ENCODE results near the gene ALG10. TPM values are rescaled to one million over a fixed set of nuclear protein-coding genes. Genes with fewer than 3 reads are reported as not detected.
"Not testable (repeated sequence)": the region's sequence is repeated elsewhere in the genome, so short reads cannot be mapped to it uniquely, and the experiment has no call there.

Gene ALG10, protein sequence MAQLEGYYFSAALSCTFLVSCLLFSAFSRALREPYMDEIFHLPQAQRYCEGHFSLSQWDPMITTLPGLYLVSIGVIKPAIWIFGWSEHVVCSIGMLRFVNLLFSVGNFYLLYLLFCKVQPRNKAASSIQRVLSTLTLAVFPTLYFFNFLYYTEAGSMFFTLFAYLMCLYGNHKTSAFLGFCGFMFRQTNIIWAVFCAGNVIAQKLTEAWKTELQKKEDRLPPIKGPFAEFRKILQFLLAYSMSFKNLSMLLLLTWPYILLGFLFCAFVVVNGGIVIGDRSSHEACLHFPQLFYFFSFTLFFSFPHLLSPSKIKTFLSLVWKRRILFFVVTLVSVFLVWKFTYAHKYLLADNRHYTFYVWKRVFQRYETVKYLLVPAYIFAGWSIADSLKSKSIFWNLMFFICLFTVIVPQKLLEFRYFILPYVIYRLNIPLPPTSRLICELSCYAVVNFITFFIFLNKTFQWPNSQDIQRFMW
- polyA plus RNA-seq (2013, experiment 1 of 4), result 13.3 TPM
- 13.6 TPM for polyA plus RNA-seq (2013, experiment 2 of 4)
- 10.6 TPM for polyA plus RNA-seq (2013, experiment 3 of 4)
- 14.0 TPM for polyA plus RNA-seq (2013, experiment 4 of 4)

- H3K27ac ChIP-seq (ENCODE audit: insufficient read depth, low read depth, low read length, poor library complexity, severe bottlenecking), result peak within 1 kb of the TSS; percentile 82
- H3K4me3 ChIP-seq (ENCODE audit: insufficient read depth, low read depth, low read length), result peak within 1 kb of the TSS; percentile 80
- 0 to 1% methylated on average over 44 of the region's 44 CpGs for WGBS, 2 experiments
- H3K36me3 ChIP-seq (ENCODE audit: control insufficient read depth, insufficient read depth, low read length), result no peaks in the 10 kb centered on the region
- H3K9me3 ChIP-seq (ENCODE audit: control insufficient read depth, low read length), result no peaks in the 10 kb centered on the region
- peaks cover 5% of the 10 kb centered on the region for H3K4me1 ChIP-seq (ENCODE audit: control insufficient read depth, insufficient read depth, low read length)
- no peaks in the 10 kb centered on the region for H3K27me3 ChIP-seq (ENCODE audit: control insufficient read depth, insufficient read depth, low read length, poor library complexity, severe bottlenecking)
These were observed at the start of gene ALG10 for GRCh38 chr12:34022079-34022830. ALG10 (plus strand) TSS chr12:34022496; CDS start chr12:34022600, 104 bp downstream.

DNA sequence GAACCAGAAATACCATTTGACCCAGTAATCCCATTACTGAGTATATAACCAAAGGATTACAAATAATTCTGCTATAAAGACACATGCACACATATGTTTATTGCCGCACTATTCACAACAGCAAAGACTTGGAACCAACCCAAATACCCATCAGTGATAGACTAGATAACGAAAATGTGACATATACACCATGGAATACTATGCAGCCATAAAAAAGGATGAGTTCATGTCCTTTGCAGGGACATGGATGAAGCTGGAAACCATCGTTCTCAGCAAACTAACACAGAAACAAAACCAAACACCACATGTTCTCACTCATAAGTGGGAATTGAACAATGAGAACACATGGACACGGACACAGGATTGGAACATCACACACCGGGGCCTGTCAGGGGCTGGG is 49.4 kb upstream of the ALG10 start:
- not testable (repeated sequence) for H3K9me3 ChIP-seq (ENCODE audit: control insufficient read depth, low read length); H3K27ac ChIP-seq (ENCODE audit: insufficient read depth, low read depth, low read length, poor library complexity, severe bottlenecking); H3K27me3 ChIP-seq (ENCODE audit: control insufficient read depth, insufficient read depth, low read length, poor library complexity, severe bottlenecking); H3K4me3 ChIP-seq (ENCODE audit: insufficient read depth, low read depth, low read length); H3K4me1 ChIP-seq (ENCODE audit: control insufficient read depth, insufficient read depth, low read length); H3K36me3 ChIP-seq (ENCODE audit: control insufficient read depth, insufficient read depth, low read length)
- 89 to 92% methylated on average over 5 of the region's 5 CpGs for WGBS, 2 experiments

DNA sequence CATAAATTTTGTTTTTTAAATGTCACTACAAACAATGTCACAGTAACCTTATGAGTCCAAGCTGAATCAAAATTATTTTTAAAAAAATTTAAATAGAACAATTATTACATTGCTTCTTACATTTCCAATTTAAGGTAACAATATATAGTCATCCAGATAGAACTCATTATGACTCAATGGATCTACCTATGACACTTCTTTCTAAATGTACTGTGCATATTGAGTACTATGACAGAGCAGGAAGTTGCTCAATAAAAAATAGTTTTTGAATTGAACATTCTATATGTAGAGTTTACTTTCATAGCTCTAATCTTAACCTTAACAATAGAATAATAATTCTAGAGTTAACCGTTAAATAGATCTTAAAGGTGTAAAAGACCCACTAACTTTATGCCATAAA is 44.4 kb upstream of the ALG10 start:
- no peaks in the 10 kb centered on the region for H3K36me3 ChIP-seq (ENCODE audit: control insufficient read depth, insufficient read depth, low read length)
- no CpG with 5 or more reads among the region's 1 CpG for WGBS, 2 experiments
- H3K9me3 ChIP-seq (ENCODE audit: control insufficient read depth, low read length), result no peaks in the 10 kb centered on the region

DNA sequence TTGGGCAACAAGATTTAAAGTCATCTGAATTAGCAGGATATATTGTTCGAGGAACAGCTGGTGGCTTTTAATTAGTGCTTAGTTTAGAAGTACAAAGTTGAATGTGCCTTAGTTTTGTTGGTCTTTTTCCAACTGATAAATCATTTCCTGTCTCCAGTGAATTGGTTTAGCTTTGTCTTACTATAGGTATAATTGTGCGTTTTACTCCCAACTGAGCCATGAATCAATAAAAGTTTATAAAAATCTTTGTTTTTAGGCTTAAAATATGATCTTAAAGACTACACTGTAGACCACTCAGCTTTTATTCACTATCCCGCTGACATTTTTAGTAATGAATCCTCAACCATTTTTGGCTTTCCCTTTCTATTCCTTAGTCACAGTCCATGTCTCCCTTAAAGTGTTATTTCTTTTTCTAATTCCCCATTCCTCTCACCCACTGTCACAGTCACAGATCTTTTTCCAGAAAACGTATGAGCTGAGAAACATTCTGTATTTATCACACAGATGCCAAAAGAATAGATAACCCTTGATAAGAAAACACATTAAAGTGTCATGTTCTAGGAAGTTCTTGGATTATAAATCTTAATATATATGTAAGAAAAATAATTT is 34.0 kb upstream of the ALG10 start:
- WGBS, 2 experiments, result 93 to 95% methylated on average over 3 of the region's 4 CpGs
- Histone ChIP-seq H3K4me1 (ENCODE audit: control insufficient read depth, insufficient read depth, low read length) (no peaks in the 10 kb centered on the region), H3K4me3 (ENCODE audit: insufficient read depth, low read depth, low read length) (no peak overlapping the region), H3K27ac (ENCODE audit: insufficient read depth, low read depth, low read length, poor library complexity, severe bottlenecking) (no peak overlapping the region), H3K27me3 (ENCODE audit: control insufficient read depth, insufficient read depth, low read length, poor library complexity, severe bottlenecking) (no peaks in the 10 kb centered on the region), H3K9me3 (ENCODE audit: control insufficient read depth, low read length) (no peaks in the 10 kb centered on the region), H3K36me3 (ENCODE audit: control insufficient read depth, insufficient read depth, low read length) (no peaks in the 10 kb centered on the region)

More for the DNA sequence above, 44.4 kb upstream of the ALG10 start:
- no peak overlapping the region for H3K27ac ChIP-seq (ENCODE audit: insufficient read depth, low read depth, low read length, poor library complexity, severe bottlenecking)
- H3K27me3 ChIP-seq (ENCODE audit: control insufficient read depth, insufficient read depth, low read length, poor library complexity, severe bottlenecking), result no peaks in the 10 kb centered on the region
- H3K4me3 ChIP-seq (ENCODE audit: insufficient read depth, low read depth, low read length), result no peak overlapping the region
- no peaks in the 10 kb centered on the region for H3K4me1 ChIP-seq (ENCODE audit: control insufficient read depth, insufficient read depth, low read length)

DNA sequence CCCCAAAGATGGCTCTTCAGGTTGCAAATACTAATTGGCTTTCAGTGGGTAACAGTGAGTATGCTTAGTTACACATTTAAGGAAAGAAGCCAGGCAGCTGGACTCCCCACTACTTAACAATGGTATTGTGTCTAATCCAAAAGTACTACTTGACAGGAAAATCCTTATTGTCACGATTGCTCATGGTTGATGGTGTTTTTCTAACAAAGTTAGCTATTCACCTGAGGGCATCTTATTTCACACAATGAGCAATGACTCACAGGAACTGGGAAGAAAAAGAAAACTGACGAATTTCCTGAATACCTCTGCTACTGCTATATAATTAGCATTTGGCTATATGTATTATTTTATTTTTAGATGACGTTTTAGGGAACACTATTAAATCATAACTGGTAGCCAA is 33.4 kb upstream of the ALG10 start:
- Histone ChIP-seq H3K4me3 (ENCODE audit: insufficient read depth, low read depth, low read length) (no peak overlapping the region), H3K9me3 (ENCODE audit: control insufficient read depth, low read length) (no peaks in the 10 kb centered on the region), H3K4me1 (ENCODE audit: control insufficient read depth, insufficient read depth, low read length) (no peaks in the 10 kb centered on the region), H3K27me3 (ENCODE audit: control insufficient read depth, insufficient read depth, low read length, poor library complexity, severe bottlenecking) (no peaks in the 10 kb centered on the region), H3K36me3 (ENCODE audit: control insufficient read depth, insufficient read depth, low read length) (no peaks in the 10 kb centered on the region), H3K27ac (ENCODE audit: insufficient read depth, low read depth, low read length, poor library complexity, severe bottlenecking) (no peak overlapping the region)
- 83 to 87% methylated on average over 2 of the region's 3 CpGs for WGBS, 2 experiments

GRCh38 chr12:33994857-33995808 is 27.2 kb upstream of the ALG10 start:
- Histone ChIP-seq H3K36me3 (ENCODE audit: control insufficient read depth, insufficient read depth, low read length) (no peaks in the 10 kb centered on the region), H3K9me3 (ENCODE audit: control insufficient read depth, low read length) (no peaks in the 10 kb centered on the region), H3K27ac (ENCODE audit: insufficient read depth, low read depth, low read length, poor library complexity, severe bottlenecking) (no peak overlapping the region), H3K27me3 (ENCODE audit: control insufficient read depth, insufficient read depth, low read length, poor library complexity, severe bottlenecking) (no peaks in the 10 kb centered on the region), H3K4me1 (ENCODE audit: control insufficient read depth, insufficient read depth, low read length) (no peaks in the 10 kb centered on the region), H3K4me3 (ENCODE audit: insufficient read depth, low read depth, low read length) (no peak overlapping the region)
- 87 to 92% methylated on average over 4 of the region's 4 CpGs for WGBS, 2 experiments

DNA sequence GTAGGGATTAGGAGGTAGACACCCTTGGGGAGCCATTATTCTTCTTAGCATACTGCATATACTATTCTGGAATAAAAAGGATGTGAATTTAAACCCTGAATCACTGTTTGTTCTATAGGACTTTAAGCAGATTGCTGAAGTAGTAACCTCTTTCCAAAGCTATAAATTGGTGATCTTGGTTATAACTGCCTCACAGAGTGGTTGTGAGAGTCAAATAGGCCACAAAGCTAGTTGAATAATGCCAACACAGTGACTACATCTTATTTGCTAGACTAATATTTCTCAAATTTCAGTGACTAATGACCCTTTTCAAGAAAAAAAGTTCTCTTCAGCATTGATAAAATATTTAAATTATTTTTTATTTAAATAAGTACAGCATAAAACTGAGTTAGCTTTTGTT is 13.5 kb upstream of the ALG10 start:
- not testable (repeated sequence) for H3K27ac ChIP-seq (ENCODE audit: insufficient read depth, low read depth, low read length, poor library complexity, severe bottlenecking); H3K4me3 ChIP-seq (ENCODE audit: insufficient read depth, low read depth, low read length); H3K4me1 ChIP-seq (ENCODE audit: control insufficient read depth, insufficient read depth, low read length); H3K27me3 ChIP-seq (ENCODE audit: control insufficient read depth, insufficient read depth, low read length, poor library complexity, severe bottlenecking); H3K36me3 ChIP-seq (ENCODE audit: control insufficient read depth, insufficient read depth, low read length); H3K9me3 ChIP-seq (ENCODE audit: control insufficient read depth, low read length)

GRCh38 chr12:34016361-34016760 is 5.9 kb upstream of the ALG10 start:
- no peaks in the 10 kb centered on the region for H3K27me3 ChIP-seq (ENCODE audit: control insufficient read depth, insufficient read depth, low read length, poor library complexity, severe bottlenecking)
- H3K36me3 ChIP-seq (ENCODE audit: control insufficient read depth, insufficient read depth, low read length), result no peaks in the 10 kb centered on the region
- no peak overlapping the region for H3K27ac ChIP-seq (ENCODE audit: insufficient read depth, low read depth, low read length, poor library complexity, severe bottlenecking)
- H3K4me3 ChIP-seq (ENCODE audit: insufficient read depth, low read depth, low read length), result no peak overlapping the region
- whole genome bisulfite sequencing, 2 experiments, result 73 to 85% methylated on average over 3 of the region's 3 CpGs
- H3K4me1 ChIP-seq (ENCODE audit: control insufficient read depth, insufficient read depth, low read length), result no peaks in the 10 kb centered on the region
- no peaks in the 10 kb centered on the region for H3K9me3 ChIP-seq (ENCODE audit: control insufficient read depth, low read length)

DNA sequence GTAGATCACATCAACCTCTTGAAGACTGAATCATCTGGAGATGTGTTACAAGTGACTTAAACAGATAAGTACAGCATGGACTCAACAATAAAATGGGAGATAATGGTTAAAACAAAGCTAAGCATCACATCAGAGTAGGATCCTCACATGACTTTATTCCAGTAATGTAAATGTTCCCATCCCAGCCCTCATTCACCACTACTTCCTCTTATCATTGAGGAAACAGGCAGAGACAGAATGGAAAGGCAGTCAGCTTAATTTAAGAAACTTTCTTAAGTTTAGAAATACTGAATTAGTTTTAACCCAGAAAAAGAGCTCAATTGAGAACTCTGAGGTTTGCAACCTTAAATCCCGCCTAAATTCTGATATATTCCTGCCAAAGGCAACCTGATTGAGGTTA is 1.2 kb upstream of the ALG10 start:
- no peak overlapping the region for H3K4me3 ChIP-seq (ENCODE audit: insufficient read depth, low read depth, low read length)
- WGBS, 2 experiments, result 93 to 95% methylated on average over 1 of the region's 1 CpG

More for the DNA sequence above, 1.2 kb upstream of the ALG10 start:
- Histone ChIP-seq H3K36me3 (ENCODE audit: control insufficient read depth, insufficient read depth, low read length) (no peaks in the 10 kb centered on the region), H3K27me3 (ENCODE audit: control insufficient read depth, insufficient read depth, low read length, poor library complexity, severe bottlenecking) (no peaks in the 10 kb centered on the region), H3K9me3 (ENCODE audit: control insufficient read depth, low read length) (no peaks in the 10 kb centered on the region), H3K27ac (ENCODE audit: insufficient read depth, low read depth, low read length, poor library complexity, severe bottlenecking) (no peak overlapping the region), H3K4me1 (ENCODE audit: control insufficient read depth, insufficient read depth, low read length) (peaks cover 5% of the 10 kb centered on the region)

Measured in ectodermal cell (in vitro differentiated cells).